ENCODE results near the gene ITPR1.

DNA sequence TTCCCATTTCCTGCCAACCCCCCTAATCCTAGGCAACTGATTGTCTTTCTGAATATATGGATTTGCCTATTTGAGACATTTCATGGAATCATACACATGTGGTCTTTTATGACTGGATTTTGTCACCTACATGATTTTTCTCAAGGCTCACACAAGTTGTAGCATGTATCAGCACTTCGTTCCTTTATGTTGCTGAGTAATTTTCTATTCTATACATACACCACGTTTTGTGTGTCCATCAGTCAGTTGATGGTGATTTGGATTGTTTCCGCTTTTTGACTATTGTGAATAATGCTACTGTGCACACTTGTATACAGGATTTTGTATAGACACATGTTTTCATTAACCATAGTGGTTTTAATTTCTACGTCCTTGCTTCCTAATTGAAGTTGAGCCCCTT lies 203.1 kb downstream of the ITPR1 start:
- TF ChIP-seq CTCF (IDR thresholded peaks at IDR 0.05) (no peak), POLR2A (IDR thresholded peaks at IDR 0.05) (no peak)

All from esophagus squamous epithelium (tissue), 4 donors.